ENCODE results near the gene CCDC185.

DNA sequence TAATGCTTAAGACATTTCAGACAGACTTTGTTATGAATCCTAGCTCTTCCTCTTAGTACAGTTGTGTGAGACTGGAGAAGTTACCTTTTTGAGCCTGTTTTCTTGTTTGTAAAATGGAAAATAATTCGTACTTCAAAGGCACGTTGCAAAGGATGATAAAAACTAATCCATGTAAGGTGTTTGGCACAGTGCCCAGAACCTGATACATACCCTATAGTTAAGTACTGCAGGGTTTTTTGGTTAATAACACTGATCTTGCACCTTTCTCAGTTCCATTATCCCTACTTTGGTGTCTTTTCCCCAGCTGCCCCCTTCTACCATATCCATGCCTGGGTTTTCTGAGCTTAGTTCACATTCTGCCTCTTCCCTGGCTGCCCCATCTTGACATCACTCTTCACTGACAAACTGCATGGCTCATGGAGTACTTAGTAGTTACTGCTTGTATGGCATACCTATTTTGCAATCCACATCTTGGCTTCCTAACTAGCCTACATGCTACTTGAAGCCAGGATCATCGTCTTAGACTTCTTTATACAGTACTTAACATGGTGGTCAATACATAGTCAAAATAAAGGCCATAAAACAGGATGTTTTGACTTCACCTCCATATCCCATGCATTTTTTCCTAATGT lies 10.1 kb downstream of the CCDC185 start:
- no peak for TF ChIP-seq EZH2 (IDR thresholded peaks at IDR 0.05; ENCODE audit: low read depth, unreplicated experiment)
- TF ChIP-seq, protein P1, sequence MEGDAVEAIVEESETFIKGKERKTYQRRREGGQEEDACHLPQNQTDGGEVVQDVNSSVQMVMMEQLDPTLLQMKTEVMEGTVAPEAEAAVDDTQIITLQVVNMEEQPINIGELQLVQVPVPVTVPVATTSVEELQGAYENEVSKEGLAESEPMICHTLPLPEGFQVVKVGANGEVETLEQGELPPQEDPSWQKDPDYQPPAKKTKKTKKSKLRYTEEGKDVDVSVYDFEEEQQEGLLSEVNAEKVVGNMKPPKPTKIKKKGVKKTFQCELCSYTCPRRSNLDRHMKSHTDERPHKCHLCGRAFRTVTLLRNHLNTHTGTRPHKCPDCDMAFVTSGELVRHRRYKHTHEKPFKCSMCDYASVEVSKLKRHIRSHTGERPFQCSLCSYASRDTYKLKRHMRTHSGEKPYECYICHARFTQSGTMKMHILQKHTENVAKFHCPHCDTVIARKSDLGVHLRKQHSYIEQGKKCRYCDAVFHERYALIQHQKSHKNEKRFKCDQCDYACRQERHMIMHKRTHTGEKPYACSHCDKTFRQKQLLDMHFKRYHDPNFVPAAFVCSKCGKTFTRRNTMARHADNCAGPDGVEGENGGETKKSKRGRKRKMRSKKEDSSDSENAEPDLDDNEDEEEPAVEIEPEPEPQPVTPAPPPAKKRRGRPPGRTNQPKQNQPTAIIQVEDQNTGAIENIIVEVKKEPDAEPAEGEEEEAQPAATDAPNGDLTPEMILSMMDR (conservative IDR thresholded peaks at IDR 0.05; ENCODE audit: low read depth in 2 of 2): no peak

All from GM23338 (cell line).